ENCODE measurements around the gene NIT1. TPM values are rescaled to one million over a fixed set of nuclear protein-coding genes. Genes with fewer than 3 reads are reported as not detected.

Gene NIT1
- total RNA-seq, 1 donor from 2014 or later = 43.6 TPM

DNA sequence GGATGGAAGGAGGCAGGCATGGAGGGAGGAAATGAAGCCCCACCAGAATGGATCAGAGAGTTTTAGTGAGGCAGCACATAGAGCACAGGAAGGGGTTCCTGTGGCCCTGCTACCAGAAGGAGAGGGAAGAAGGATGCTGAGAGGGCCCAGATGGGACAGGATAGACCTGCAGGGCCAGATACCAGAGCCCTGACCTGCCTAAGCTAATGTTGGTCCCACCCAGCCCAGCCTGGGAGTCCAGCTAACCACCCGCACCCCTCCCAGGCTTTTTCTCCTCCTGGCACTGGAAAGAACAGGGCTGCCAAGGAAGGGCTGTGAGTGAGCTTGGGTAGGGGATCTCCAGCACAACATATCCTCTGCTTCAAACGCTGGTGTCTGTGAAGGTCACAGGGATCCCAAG lies 35.4 kb upstream of the NIT1 start:
- peaks cover 33% of the 10 kb centered on the region for H3K4me1 ChIP-seq
- peak overlapping the region; percentile 80 for H3K27ac ChIP-seq
- intact Hi-C loops (cut with DNase I) = no loop called here

DNA sequence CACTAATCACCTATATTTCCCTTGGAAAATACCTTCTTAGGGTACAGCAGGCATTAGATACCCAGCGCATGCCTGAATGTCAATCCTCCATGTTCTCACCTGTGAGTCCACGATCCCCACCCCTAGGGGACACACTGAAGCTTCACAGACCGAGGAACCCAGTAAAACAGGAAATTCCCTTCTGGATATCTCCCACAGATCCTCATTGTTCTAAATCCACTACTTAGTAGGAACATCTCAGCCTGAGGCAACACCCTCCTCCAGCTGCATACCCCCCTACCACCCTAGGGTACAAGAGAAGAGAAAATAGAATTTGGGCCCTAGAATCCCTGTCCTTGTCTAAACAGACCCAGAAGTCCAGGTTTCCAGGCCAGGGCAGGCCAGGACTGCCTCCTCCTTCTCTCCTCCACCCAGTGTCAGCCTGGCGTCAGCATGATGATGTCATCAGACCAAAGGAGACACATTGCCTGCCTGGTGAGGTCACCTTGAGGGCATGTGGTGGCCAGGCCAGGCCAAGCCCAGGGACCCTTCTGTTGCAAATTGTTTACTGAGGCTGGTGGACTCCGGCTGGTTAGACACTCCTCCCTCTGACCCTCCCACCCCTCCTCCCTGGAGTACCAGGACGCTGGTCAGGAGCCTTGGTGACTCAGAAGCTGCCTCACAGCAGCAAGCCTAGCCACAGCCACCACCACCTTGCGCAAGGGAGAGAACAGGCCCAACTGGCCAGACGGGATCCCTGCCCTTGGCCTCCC lies 34.7 kb upstream of the NIT1 start:
- Histone ChIP-seq H3K9me3 (no peaks in the 10 kb centered on the region), H3K4me3 (no peak overlapping the region), H3K36me3 (no peaks in the 10 kb centered on the region), H3K4me1 (peaks cover 33% of the 10 kb centered on the region), H3K27ac (peak overlapping the region; percentile 80), H3K27me3 (ENCODE audit: low read depth) (no peaks in the 10 kb centered on the region)
- TF ChIP-seq, protein P1, sequence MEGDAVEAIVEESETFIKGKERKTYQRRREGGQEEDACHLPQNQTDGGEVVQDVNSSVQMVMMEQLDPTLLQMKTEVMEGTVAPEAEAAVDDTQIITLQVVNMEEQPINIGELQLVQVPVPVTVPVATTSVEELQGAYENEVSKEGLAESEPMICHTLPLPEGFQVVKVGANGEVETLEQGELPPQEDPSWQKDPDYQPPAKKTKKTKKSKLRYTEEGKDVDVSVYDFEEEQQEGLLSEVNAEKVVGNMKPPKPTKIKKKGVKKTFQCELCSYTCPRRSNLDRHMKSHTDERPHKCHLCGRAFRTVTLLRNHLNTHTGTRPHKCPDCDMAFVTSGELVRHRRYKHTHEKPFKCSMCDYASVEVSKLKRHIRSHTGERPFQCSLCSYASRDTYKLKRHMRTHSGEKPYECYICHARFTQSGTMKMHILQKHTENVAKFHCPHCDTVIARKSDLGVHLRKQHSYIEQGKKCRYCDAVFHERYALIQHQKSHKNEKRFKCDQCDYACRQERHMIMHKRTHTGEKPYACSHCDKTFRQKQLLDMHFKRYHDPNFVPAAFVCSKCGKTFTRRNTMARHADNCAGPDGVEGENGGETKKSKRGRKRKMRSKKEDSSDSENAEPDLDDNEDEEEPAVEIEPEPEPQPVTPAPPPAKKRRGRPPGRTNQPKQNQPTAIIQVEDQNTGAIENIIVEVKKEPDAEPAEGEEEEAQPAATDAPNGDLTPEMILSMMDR (IDR thresholded peaks at IDR 0.05) = no peak
- intact Hi-C loops (cut with DNase I) = no loop called here
- DNase-seq = peak; percentile 95
- ATAC-seq = peak; percentile 96 to 97

More for the DNA sequence above, 35.4 kb upstream of the NIT1 start:
- TF ChIP-seq, protein P1 (IDR thresholded peaks at IDR 0.05) = no peak
- H3K4me3 ChIP-seq = no peak overlapping the region
- ATAC-seq (no peak), DNase-seq (no peak)
- H3K36me3 ChIP-seq = peaks cover under 1% of the 10 kb centered on the region
- no peaks in the 10 kb centered on the region for H3K9me3 ChIP-seq
- H3K27me3 ChIP-seq (ENCODE audit: low read depth) = no peaks in the 10 kb centered on the region

DNA sequence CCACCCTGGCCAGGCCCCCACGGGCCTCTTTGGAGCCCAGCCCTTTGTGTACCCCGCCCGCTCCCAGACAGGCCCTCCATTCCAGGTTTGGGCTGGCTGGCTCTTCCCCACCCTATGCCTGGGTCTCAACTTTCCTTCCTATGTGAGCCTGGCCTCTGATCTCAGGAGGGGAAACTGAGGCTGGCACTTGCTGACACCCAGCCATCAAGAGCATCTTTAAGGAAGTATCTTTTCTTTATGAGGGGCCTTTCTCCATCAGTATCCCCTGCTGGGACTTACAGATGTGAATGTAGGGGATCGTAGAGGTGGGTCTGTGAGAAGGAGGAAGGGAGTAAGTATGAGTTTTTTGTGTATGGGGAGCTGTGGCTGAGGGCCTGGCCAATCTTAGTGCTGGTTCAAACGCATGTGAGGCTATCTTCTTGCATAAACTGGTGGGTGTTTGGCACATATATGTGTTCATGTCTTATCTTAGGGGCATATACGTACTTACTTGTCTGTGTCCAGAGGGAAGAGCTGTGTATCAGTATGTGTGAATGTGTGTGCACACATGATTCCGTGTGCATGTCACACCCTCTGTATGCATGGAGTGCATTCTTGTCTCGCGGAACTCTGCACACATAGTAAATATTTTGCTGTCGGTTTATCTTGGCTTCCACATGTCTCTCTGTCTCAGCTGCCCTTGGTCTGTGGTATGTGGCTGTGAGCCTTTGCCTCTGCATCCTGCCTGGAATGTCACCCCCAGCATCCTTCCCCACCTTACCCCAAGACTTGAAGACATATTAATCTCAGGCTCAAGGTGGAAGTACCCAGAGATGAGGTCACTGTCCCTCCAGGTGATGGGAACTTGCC lies 33.9 kb upstream of the NIT1 start:
- Histone ChIP-seq H3K4me1 (peaks cover 33% of the 10 kb centered on the region), H3K27ac (peak overlapping the region; percentile 80), H3K9me3 (no peaks in the 10 kb centered on the region), H3K27me3 (ENCODE audit: low read depth) (no peaks in the 10 kb centered on the region), H3K36me3 (no peaks in the 10 kb centered on the region), H3K4me3 (no peak overlapping the region)
- DNase-seq = no peak
- peak in 1 of 2 donors; percentile 1 for ATAC-seq
- intact Hi-C loops (cut with DNase I) = no loop called here
- TF ChIP-seq, protein P1 (IDR thresholded peaks at IDR 0.05) = no peak

DNA sequence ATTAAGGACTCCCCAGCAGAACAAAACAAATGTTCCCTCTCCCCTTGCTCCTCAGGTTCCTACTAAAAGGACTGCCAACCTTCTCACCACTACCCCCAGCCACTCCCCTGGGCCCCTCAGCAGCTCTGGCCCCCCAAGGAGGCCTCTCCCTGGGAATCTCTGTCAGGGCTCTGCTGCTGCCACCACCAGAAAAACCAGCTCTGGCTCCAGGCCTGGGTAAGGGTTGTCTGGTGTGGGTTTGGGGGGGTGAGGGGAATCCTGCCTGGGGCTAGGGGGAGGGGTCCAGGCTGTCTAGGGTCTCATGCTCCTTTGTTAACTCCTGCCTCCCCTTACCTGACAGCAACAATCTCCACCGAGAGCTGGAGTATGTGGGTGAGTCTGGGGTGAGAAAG lies 33.3 kb upstream of the NIT1 start:
- Histone ChIP-seq H3K27ac (peak overlapping the region; percentile 80), H3K9me3 (no peaks in the 10 kb centered on the region), H3K4me3 (no peak overlapping the region), H3K36me3 (no peaks in the 10 kb centered on the region), H3K27me3 (ENCODE audit: low read depth) (no peaks in the 10 kb centered on the region), H3K4me1 (peaks cover 33% of the 10 kb centered on the region)
- DNase-seq = no peak
- no peak for ATAC-seq
- intact Hi-C loops (cut with DNase I) = no loop called here
- TF ChIP-seq, protein P1 (IDR thresholded peaks at IDR 0.05) = no peak

DNA sequence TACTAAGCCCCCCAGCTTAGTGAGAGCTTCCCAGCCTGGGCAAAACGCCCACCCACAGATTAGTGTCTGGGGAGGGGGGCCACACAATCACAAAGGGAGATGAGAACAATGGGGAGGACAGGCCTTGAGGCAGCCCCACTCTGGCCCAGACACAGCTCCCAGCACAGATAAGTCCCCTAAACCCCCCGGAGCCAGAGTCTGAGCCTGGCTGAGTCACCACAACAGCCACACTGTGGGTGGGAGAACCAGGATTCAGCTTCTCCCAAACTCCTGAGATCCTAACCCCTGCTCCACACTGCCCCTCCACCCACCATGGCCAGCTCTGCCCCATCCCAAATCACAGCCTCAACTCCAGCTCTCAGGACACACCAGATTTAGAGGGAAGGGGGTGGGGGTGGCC lies 32.7 kb upstream of the NIT1 start:
- DNase-seq (no peak), ATAC-seq (no peak)
- intact Hi-C loops (cut with DNase I) = no loop called here
- peak overlapping the region; percentile 18 for H3K27ac ChIP-seq
- H3K27me3 ChIP-seq (ENCODE audit: low read depth) = no peaks in the 10 kb centered on the region
- TF ChIP-seq, protein P1 (IDR thresholded peaks at IDR 0.05) = no peak
- H3K4me3 ChIP-seq = no peak overlapping the region
- peaks cover 35% of the 10 kb centered on the region for H3K4me1 ChIP-seq
- no peaks in the 10 kb centered on the region for H3K9me3 ChIP-seq
- no peaks in the 10 kb centered on the region for H3K36me3 ChIP-seq

Data from lower lobe of right lung (tissue), 2 donors.